Stimulated activated CD8-positive, alpha-beta memory T cell treated with anti-CD3 and anti-CD28 coated beads, Interleukin-7, amount 100 ng/mL, for 4 hours (primary cell): Measurements from ENCODE around the gene REXO5.
"Not testable (repeated sequence)": the region's sequence is repeated elsewhere in the genome, so short reads cannot be mapped to it uniquely, and the experiment has no call there.

Source experiments
- DNase-seq, 2 donors: peaks; one replicate each; pipeline ENCODE4 v3.0.0-alpha.2; 2020; ENCODE audit warnings: low read depth in 2 of 2

The REXO5 gene

GRCh38 chr16:20806168-20807050, at the start of gene REXO5, which contains the start of gene ERI2:
REXO5 (plus strand) TSS chr16:20806527; CDS start chr16:20806954, 427 bp downstream.
ERI2 (minus strand) TSS chr16:20806472; CDS start chr16:20806430, 42 bp downstream.
- peak; percentile 58 to 62 for DNase-seq

GRCh38 chr16:20760346-20760745, 46.0 kb upstream of the REXO5 start:
- no peak for DNase-seq

GRCh38 chr16:20761175-20761574, 45.2 kb upstream of the REXO5 start:
- no peak for DNase-seq

- no peak for DNase-seq
Observed at GRCh38 chr16:20762404-20763123, 43.8 kb upstream of the REXO5 start.

- DNase-seq = peak; percentile 32 to 51
Observed at GRCh38 chr16:20763461-20764232, 42.7 kb upstream of the REXO5 start, which contains the start of gene ACSM3. ACSM3 (plus strand) TSS chr16:20764014; CDS start chr16:20770035, 6,021 bp downstream.

- not testable (repeated sequence) for DNase-seq
Observed at GRCh38 chr16:20764448-20764847, 41.9 kb upstream of the REXO5 start.

- no peak for DNase-seq
Observed at GRCh38 chr16:20765732-20766131, 40.6 kb upstream of the REXO5 start.

- DNase-seq = no peak
Observed at GRCh38 chr16:20766294-20766693, 40.0 kb upstream of the REXO5 start.

- DNase-seq = no peak
Observed at GRCh38 chr16:20767577-20767976, 38.8 kb upstream of the REXO5 start.

GRCh38 chr16:20768121-20768520, 38.2 kb upstream of the REXO5 start:
- DNase-seq = no peak

GRCh38 chr16:20768818-20769217, 37.5 kb upstream of the REXO5 start:
- no peak for DNase-seq

GRCh38 chr16:20773679-20774078, 32.6 kb upstream of the REXO5 start:
- no peak for DNase-seq

- peak; percentile 4 to 12 for DNase-seq
Observed at GRCh38 chr16:20774703-20775362, 31.5 kb upstream of the REXO5 start.

GRCh38 chr16:20781697-20782096, 24.6 kb upstream of the REXO5 start:
- no peak for DNase-seq

GRCh38 chr16:20782470-20782869, 23.9 kb upstream of the REXO5 start:
- no peak for DNase-seq

- no peak for DNase-seq
Observed at GRCh38 chr16:20784204-20784603, 22.1 kb upstream of the REXO5 start.

- DNase-seq = no peak
Observed at GRCh38 chr16:20789130-20789529, 17.2 kb upstream of the REXO5 start.

- DNase-seq = no peak
Observed at GRCh38 chr16:20791923-20792612, 14.3 kb upstream of the REXO5 start.

- no peak for DNase-seq
Observed at GRCh38 chr16:20798364-20798763, 8.0 kb upstream of the REXO5 start.

- no peak for DNase-seq
Observed at GRCh38 chr16:20799599-20799998, 6.7 kb upstream of the REXO5 start.

- no peak for DNase-seq
Observed at GRCh38 chr16:20801278-20801677, 5.0 kb upstream of the REXO5 start.
